ENCODE results near the gene LRP5.
A peak's percentile ranks its signal among the peaks of the same experiment; 100 is the strongest.
"Not testable (repeated sequence)": the region's sequence is repeated elsewhere in the genome, so short reads cannot be mapped to it uniquely, and the experiment has no call there.

LRP5 gene

DNA sequence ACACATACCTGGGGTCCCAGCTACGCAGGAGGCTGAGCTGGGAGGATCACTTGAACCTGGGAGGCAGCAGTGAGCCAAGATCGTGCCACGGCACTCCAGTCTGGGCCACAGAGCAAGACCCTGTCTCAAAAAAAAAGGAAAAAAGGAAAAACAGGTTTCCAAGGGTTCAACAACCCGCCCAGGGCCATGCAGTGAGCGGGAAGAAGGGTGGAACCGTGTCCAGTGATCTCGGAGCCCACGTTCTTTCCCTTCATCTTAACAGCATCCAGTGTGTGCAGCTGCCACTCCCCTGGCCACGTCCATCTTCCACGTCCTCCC is 14.9 kb upstream of the LRP5 start:
- TF ChIP-seq, protein P1, sequence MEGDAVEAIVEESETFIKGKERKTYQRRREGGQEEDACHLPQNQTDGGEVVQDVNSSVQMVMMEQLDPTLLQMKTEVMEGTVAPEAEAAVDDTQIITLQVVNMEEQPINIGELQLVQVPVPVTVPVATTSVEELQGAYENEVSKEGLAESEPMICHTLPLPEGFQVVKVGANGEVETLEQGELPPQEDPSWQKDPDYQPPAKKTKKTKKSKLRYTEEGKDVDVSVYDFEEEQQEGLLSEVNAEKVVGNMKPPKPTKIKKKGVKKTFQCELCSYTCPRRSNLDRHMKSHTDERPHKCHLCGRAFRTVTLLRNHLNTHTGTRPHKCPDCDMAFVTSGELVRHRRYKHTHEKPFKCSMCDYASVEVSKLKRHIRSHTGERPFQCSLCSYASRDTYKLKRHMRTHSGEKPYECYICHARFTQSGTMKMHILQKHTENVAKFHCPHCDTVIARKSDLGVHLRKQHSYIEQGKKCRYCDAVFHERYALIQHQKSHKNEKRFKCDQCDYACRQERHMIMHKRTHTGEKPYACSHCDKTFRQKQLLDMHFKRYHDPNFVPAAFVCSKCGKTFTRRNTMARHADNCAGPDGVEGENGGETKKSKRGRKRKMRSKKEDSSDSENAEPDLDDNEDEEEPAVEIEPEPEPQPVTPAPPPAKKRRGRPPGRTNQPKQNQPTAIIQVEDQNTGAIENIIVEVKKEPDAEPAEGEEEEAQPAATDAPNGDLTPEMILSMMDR (IDR thresholded peaks at IDR 0.05; ENCODE audit: low read depth, low read length): no peak
- H3K4me3 ChIP-seq (ENCODE audit: low read depth, low read length): no peak overlapping the region

DNA sequence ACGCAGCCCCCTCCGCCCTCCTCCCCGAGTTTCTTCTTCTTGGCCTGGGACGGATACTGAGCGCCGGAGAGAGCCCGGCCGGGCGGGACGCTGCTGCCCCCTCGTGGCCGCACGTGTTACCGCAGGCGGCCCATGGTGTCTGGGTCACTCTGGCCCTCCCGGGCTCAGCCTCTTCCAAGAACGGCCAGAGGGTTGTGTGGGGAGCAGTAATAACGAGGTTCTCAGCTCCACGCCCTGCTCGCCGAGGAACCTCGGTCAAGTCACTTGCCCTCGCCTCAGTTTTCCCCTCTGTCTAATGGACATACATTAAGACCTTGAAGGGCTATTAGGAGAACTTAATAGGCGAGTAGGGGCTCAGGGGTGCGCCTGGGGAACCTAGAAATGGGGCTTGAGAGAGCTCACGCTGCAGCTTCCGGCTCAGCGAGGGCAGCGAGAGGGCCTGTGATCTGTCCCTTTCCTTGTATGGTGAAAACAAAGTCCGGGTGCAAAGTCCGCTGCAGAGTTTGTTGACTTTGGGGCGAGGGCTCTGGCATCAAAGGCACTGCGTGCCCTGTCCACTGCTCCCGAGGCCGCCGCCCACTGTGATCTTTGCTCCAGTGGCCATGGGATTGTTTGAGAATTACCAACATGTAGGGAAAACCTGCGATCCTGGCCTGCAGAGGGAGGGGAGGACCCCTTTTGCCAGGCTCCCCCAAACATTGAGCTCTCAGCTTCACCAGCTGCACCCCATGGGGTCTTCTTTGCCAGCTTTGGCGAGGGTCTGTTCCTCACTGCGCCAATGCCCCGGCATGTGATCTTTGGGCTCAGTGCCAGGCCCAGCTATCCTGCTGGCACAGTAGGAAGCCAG is 14.4 kb upstream of the LRP5 start:
- H3K4me3 ChIP-seq (ENCODE audit: low read depth, low read length): no peak overlapping the region
- TF ChIP-seq, protein P1 (IDR thresholded peaks at IDR 0.05; ENCODE audit: low read depth, low read length): peak; percentile 90

DNA sequence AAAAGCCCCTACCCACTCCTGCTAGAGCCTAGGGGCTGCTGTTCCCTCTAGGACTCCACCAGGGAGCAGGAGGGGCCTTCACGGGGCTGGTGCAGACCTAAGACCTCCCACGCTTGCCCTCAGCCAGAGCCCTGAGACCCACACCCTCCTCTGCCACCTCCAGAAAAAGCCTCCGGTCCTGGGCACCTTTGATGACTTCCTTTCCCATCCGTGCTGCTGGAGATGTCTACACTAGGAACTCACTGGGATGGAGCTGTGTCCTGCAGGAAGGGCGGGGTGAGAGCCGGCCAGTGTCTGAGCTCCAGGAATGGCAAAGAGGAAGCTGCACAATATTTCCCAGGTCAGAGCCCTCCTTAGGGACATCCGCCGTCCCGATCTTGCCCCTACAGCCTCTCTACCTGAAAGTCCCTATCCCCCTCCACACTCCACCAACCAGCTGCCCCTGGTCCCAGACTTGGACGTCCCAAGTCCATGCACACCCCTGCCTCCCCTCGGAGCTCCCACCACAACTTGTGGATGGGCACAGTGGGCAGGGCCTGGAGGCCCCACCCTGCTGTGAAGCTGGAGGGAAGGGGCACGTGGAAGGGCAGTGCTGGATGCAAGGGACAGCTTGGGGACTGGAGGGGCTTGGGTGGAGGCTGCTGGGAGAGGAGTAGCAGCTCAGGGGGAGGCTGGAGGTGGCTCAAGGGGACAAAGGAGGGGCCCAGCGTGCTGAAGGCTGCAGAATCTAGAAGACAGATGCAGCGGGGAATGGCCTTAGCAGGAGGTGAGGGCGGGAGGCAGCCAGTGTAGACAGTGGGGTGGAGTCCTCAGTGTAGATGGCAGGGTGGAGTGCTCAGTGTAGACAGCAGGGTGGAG is 13.5 kb upstream of the LRP5 start:
- no peak overlapping the region for H3K4me3 ChIP-seq (ENCODE audit: low read depth, low read length)
- TF ChIP-seq, protein P1 (IDR thresholded peaks at IDR 0.05; ENCODE audit: low read depth, low read length): no peak

DNA sequence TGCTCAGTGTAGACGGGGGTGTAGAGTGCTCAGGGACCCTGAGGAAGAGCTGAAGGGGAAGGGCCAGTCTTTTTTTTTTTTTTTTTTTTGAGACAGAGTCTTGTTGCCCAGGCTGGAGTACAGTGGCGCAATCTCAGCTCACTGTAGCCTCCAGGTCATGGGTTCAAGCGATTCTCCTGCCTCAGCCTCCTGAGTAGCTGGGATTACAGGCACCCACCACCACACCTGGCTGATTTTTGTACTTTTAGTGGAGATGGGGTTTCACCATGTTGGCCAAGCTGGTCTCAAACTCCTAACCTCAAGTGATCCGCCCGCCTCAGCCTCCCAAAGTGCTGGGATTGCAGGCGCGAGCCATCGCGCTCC is 12.9 kb upstream of the LRP5 start:
- H3K4me3 ChIP-seq (ENCODE audit: low read depth, low read length): not testable (repeated sequence)

DNA sequence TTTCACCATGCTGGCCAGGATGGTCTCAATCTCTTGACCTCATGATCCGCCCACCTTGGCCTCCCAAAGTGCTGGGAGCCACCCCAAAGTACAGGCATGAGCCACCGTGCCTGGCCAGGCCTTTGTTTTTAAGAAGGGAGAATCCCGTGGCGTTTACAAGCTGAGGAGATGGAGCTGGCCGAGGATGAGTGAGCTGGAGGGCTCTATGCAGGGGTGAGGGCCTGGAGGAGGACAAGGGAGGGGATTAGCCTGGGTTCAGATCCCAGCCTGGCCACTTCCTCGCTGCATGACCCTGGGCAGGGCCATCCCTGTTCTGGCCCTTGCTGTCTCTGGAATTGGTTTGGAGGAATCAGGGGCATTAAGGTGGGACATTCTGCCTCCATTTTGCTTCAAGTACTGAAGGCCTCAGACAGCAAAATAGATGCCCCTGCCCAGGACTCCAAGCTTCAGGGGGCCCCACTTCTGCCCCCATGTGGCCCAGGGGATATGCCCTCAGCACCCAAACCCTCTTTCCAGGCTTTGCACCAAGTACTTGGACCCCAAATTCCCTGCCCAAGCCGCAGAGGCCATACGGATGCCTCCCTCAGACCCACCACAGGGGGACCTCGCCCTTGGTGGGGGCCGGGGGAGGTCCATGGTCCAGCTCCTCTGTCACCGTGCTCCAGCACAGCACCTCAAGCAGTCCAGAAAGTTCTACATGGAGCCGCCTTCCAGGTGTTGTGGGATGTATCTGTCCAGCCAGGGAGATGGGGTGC is 12.1 kb upstream of the LRP5 start:
- no peak overlapping the region for H3K4me3 ChIP-seq (ENCODE audit: low read depth, low read length)
- TF ChIP-seq, protein P1 (IDR thresholded peaks at IDR 0.05; ENCODE audit: low read depth, low read length): no peak

DNA sequence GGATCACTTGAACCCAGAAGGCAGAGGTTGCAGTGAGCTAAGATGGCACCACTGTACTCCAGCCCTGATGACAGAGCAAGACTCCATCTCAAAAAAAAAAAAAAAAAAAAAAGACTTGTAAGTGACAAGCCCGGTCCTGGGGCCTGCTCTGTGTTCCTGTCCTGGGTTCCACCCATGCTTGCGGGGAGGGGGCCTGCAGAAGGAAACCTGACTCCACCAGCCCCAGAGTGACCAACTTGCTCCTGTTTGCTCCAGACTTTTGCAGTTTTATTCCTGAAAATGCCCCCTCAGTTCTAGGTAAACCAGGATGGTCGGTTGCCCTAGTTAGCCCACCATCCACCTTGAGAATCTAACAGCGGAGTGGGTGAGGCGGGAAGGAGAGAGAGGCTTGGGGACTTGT is 10.1 kb upstream of the LRP5 start:
- TF ChIP-seq, protein P1 (IDR thresholded peaks at IDR 0.05; ENCODE audit: low read depth, low read length): no peak
- no peak overlapping the region for H3K4me3 ChIP-seq (ENCODE audit: low read depth, low read length)

DNA sequence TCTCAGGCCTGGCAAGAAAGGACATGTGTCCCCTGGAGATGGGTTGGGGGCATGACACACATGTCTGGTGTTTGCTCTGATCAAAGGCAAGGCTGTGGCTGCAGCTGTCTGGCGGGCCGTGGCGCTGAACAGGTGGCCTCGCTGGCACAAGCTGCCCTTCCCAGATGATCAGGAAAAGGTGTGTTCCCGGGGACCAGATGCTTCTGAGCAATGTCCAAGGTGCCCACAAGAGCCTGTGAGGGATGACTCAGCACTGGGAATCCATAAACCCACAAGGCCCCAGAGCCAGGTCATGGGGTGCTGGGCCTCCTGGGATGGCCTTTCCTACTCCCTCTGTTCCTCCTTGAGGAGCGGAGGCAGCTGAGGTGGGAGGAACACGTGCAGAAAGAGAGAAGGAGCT is 9.7 kb upstream of the LRP5 start:
- no peak overlapping the region for H3K4me3 ChIP-seq (ENCODE audit: low read depth, low read length)
- TF ChIP-seq, protein P1 (IDR thresholded peaks at IDR 0.05; ENCODE audit: low read depth, low read length): no peak

All from WI38 (cell line).